Endothelial cell (in vitro differentiated cells): Measurements from ENCODE around the gene ETS1. TPM values are rescaled to one million over a fixed set of nuclear protein-coding genes. Genes with fewer than 3 reads are reported as not detected.

Experiments used
- DNase-seq: peaks from one replicate; pipeline ENCODE4 v3.0.0; 2021; ENCODE audit warnings: low spot score
- H3K27ac Mint-ChIP-seq: one replicate; pipeline ENCODE4 v1.8.0; 2021; ENCODE audit warnings: mixed read lengths, inconsistent platforms; ENCODE audit not compliant: unreplicated experiment
- H3K27me3 Mint-ChIP-seq: one replicate; pipeline ENCODE4 v1.8.0; 2021; ENCODE audit warnings: mild to moderate bottlenecking, moderate library complexity, mixed read lengths, inconsistent platforms; ENCODE audit not compliant: unreplicated experiment
- H3K36me3 Mint-ChIP-seq: one replicate; pipeline ENCODE4 v1.8.0; 2021; ENCODE audit warnings: mild to moderate bottlenecking, low read depth, mixed read lengths, inconsistent platforms; ENCODE audit not compliant: unreplicated experiment
- H3K4me1 Mint-ChIP-seq: one replicate; pipeline ENCODE4 v1.8.0; 2021; ENCODE audit warnings: mild to moderate bottlenecking, mixed read lengths, inconsistent platforms; ENCODE audit not compliant: unreplicated experiment
- H3K4me3 Mint-ChIP-seq: one replicate; pipeline ENCODE4 v1.8.0; 2021; ENCODE audit warnings: mild to moderate bottlenecking, mixed read lengths, inconsistent platforms; ENCODE audit not compliant: unreplicated experiment
- H3K9me3 Mint-ChIP-seq: one replicate; pipeline ENCODE4 v1.8.0; 2021; ENCODE audit warnings: mixed read lengths, inconsistent platforms; ENCODE audit not compliant: unreplicated experiment
- CTCF ChIP-seq: fragments of 200-600 bp; sonication (generic); IDR thresholded peaks from one replicate; pipeline ENCODE4 v1.5.0; 2021; ENCODE audit warnings: antibody characterized with exemption; ENCODE audit not compliant: unreplicated experiment
- total RNA-seq: library from RNA; stranded (reverse); fragmentation: NEBNext Ultra II Directional; extraction: Animal tissue kit (Norgen Biotek cat#: 25700); gene quantifications from one replicate; pipeline ENCODE4 v1.2.1, GENCODE V29; 2021; ENCODE audit not compliant: unreplicated experiment

ETS1 gene
- total RNA-seq, 1 donor from 2014 or later: 309 TPM

- no peak for TF ChIP-seq CTCF
- no peak overlapping the region for H3K4me3 Mint-ChIP-seq
- peaks cover 28% of the 10 kb centered on the region for H3K4me1 Mint-ChIP-seq
- H3K9me3 Mint-ChIP-seq: no peaks in the 10 kb centered on the region
- H3K27ac Mint-ChIP-seq: no peak overlapping the region
- no peak for DNase-seq
- H3K36me3 Mint-ChIP-seq: no peaks in the 10 kb centered on the region
- H3K27me3 Mint-ChIP-seq: peaks cover 2% of the 10 kb centered on the region
These were observed 5.1 kb upstream of the ETS1 start for GRCh38 chr11:128592454-128592853.

- no peaks in the 10 kb centered on the region for H3K9me3 Mint-ChIP-seq
- H3K27ac Mint-ChIP-seq: no peak overlapping the region
- no peak overlapping the region for H3K4me3 Mint-ChIP-seq
- peaks cover 4% of the 10 kb centered on the region for H3K27me3 Mint-ChIP-seq
- no peaks in the 10 kb centered on the region for H3K36me3 Mint-ChIP-seq
- TF ChIP-seq CTCF: no peak
- H3K4me1 Mint-ChIP-seq: peaks cover 41% of the 10 kb centered on the region
- no peak for DNase-seq
These were observed 3.2 kb upstream of the ETS1 start for GRCh38 chr11:128590587-128590986.

GRCh38 chr11:128589998-128590397 is 2.6 kb upstream of the ETS1 start:
- H3K4me1 Mint-ChIP-seq: peaks cover 40% of the 10 kb centered on the region
- DNase-seq: no peak
- H3K36me3 Mint-ChIP-seq: no peaks in the 10 kb centered on the region
- H3K27me3 Mint-ChIP-seq: peaks cover 4% of the 10 kb centered on the region
- no peaks in the 10 kb centered on the region for H3K9me3 Mint-ChIP-seq
- no peak overlapping the region for H3K4me3 Mint-ChIP-seq
- no peak for TF ChIP-seq CTCF
- H3K27ac Mint-ChIP-seq: no peak overlapping the region

GRCh38 chr11:128588093-128588492 is 735 bp upstream of the ETS1 start:
- H3K36me3 Mint-ChIP-seq: no peaks in the 10 kb centered on the region
- no peaks in the 10 kb centered on the region for H3K9me3 Mint-ChIP-seq
- TF ChIP-seq CTCF: no peak
- peaks cover 5% of the 10 kb centered on the region for H3K27me3 Mint-ChIP-seq
- H3K4me1 Mint-ChIP-seq: peaks cover 44% of the 10 kb centered on the region
- no peak overlapping the region for H3K27ac Mint-ChIP-seq
- H3K4me3 Mint-ChIP-seq: no peak overlapping the region
- no peak for DNase-seq

- peak overlapping the region; percentile 76 for H3K27ac Mint-ChIP-seq
- no peaks in the 10 kb centered on the region for H3K9me3 Mint-ChIP-seq
- H3K36me3 Mint-ChIP-seq: no peaks in the 10 kb centered on the region
- H3K4me1 Mint-ChIP-seq: peaks cover 34% of the 10 kb centered on the region
- H3K4me3 Mint-ChIP-seq: peak overlapping the region; percentile 91
- TF ChIP-seq CTCF: no peak
- peaks cover 5% of the 10 kb centered on the region for H3K27me3 Mint-ChIP-seq
- DNase-seq: no peak
These were observed 669 bp downstream of the ETS1 start for GRCh38 chr11:128586689-128587088.
